ENCODE results near the gene HOMER3. TPM values are rescaled to one million over a fixed set of nuclear protein-coding genes. Genes with fewer than 3 reads are reported as not detected.

Gene HOMER3
- total RNA-seq, 4 donors from 2014 or later = 22.7 to 48.5 (median 33.2) TPM

DNA sequence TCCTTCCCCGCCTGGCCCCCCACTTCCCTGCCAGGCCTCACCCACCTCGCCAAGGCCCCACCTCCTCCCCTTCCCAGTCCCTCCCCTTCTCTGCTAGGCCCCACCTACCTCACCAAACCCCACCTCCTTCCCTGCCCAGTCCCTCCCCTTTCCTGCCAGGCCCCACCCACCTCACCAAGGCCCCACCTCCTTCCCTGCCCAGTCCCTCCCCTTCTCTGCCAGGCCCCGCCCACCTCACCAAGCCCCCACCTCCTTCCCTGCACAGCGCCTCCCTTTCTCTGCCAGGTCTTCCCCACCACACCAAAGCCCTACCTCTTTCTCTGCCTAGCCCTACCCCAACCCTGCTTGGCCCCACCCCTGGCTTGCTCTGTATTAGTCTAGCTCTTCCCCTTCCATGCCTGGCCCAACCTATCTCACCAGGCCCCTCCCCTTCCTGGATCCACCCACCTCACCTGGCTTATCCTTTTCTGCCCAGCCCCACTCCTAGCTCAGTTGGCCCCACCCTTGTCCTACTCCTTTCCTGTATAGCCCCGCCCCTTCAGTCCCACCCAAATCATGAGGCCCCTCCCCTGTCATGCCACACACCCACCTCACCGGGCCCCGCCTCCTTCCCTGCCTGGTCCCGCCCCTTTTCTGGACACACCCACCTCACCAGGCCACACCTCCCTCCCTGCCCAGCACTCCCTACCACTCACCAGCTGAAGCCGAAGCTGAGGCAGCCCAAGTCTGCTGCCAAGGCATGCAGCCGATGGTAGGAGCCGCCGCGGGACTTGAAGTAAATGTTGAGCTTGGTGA, 61.2 kb downstream of the HOMER3 start:
- TF ChIP-seq POLR2AphosphoS5 (IDR thresholded peaks at IDR 0.05) (no peak), POLR2A (IDR thresholded peaks at IDR 0.05) (no peak)
- TF ChIP-seq, protein P1, sequence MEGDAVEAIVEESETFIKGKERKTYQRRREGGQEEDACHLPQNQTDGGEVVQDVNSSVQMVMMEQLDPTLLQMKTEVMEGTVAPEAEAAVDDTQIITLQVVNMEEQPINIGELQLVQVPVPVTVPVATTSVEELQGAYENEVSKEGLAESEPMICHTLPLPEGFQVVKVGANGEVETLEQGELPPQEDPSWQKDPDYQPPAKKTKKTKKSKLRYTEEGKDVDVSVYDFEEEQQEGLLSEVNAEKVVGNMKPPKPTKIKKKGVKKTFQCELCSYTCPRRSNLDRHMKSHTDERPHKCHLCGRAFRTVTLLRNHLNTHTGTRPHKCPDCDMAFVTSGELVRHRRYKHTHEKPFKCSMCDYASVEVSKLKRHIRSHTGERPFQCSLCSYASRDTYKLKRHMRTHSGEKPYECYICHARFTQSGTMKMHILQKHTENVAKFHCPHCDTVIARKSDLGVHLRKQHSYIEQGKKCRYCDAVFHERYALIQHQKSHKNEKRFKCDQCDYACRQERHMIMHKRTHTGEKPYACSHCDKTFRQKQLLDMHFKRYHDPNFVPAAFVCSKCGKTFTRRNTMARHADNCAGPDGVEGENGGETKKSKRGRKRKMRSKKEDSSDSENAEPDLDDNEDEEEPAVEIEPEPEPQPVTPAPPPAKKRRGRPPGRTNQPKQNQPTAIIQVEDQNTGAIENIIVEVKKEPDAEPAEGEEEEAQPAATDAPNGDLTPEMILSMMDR (IDR thresholded peaks at IDR 0.05) = no peak
- ATAC-seq = peak; percentile 16
- Histone ChIP-seq H3K36me3 (peaks cover 0 to 6% of the 10 kb centered on the region in 2 donors), H3K27me3 (no peaks in the 10 kb centered on the region), H3K4me1 (no peaks in the 10 kb centered on the region), H3K4me3 (no peak overlapping the region), H3K27ac (no peak overlapping the region), H3K9me3 (peaks cover 0 to 9% (median 0%) of the 10 kb centered on the region in 3 donors)
- 55 to 87% methylated on average over 3 to 7 of the region's 13 CpGs for WGBS, 2 donors (ENCODE audit: low coverage in 1 of 2)

Other genes starting within 250 kb of the HOMER3 start
- 1 to 10 TPM in 1 of 4 donors, under 1 TPM in 3; 0.40 to 4.4 (median 0.50) TPM for gene COMP, start 149.9 kb downstream of the HOMER3 start, total RNA-seq
- gene UPF1, start 109.3 kb downstream of the HOMER3 start, total RNA-seq = 10 to 100 TPM; 53.6 to 92.2 (median 59.9) TPM
- 1 to 10 TPM in 1 of 4 donors, under 1 TPM in 2, not detected in 1; 0.73 to 1.3 (median 0.81) TPM for gene CERS1, start 45.1 kb downstream of the HOMER3 start, total RNA-seq
- gene COPE, start 21.8 kb downstream of the HOMER3 start, total RNA-seq = 100 to 1,000 TPM; 121 to 195 (median 152) TPM
- gene DDX49, start 21.5 kb downstream of the HOMER3 start, total RNA-seq = 10 to 100 TPM; 36.1 to 61.0 (median 46.9) TPM
- gene SUGP2, start 92.3 kb upstream of the HOMER3 start, total RNA-seq = 10 to 100 TPM; 18.6 to 57.4 (median 35.2) TPM
- gene ARMC6, start 92.4 kb upstream of the HOMER3 start, total RNA-seq = 10 to 100 TPM; 15.9 to 24.0 (median 19.2) TPM
- 10 to 100 TPM in 3 of 4 donors, 1 to 10 TPM in 1; 8.8 to 16.0 (median 12.9) TPM for gene SLC25A42, start 122.8 kb upstream of the HOMER3 start, total RNA-seq
- 10 to 100 TPM; 16.7 to 24.5 (median 20.1) TPM for gene TMEM161A, start 197.3 kb upstream of the HOMER3 start, total RNA-seq
- gene MEF2B, start 229.0 kb upstream of the HOMER3 start, total RNA-seq = not detected